ENCODE data around the gene DRAM1. TPM values are rescaled to one million over a fixed set of nuclear protein-coding genes. Genes with fewer than 3 reads are reported as not detected.

Gene DRAM1
- total RNA-seq, 1 experiment from 2014 or later = 6.5 TPM

- no peak overlapping the region for H4K5ac ChIP-seq (ENCODE audit: insufficient read length, low read depth, low read length)
- H3K56ac ChIP-seq (ENCODE audit: insufficient read length, low read depth, low read length) = no peak overlapping the region
- peaks cover 2% of the 10 kb centered on the region for H3K79me1 ChIP-seq (ENCODE audit: insufficient read depth, low read depth, low read length, poor library complexity, severe bottlenecking)
- H3K14ac ChIP-seq (ENCODE audit: insufficient read depth, low read length) = no peak overlapping the region
- H3K23ac ChIP-seq (ENCODE audit: insufficient read length, low read depth, low read length) = no peak overlapping the region
- no peak overlapping the region for H3K9ac ChIP-seq (ENCODE audit: extremely low read depth, insufficient read length, low read length)
- H2AFZ ChIP-seq (ENCODE audit: low read length) = no peak overlapping the region
- Mint-ChIP-seq H3K4me1 (peaks cover 3 to 5% of the 10 kb centered on the region in 2 experiments; a peak in 1 of 4 replicates), H3K9me3 (no peaks in the 10 kb centered on the region), H3K36me3 (ENCODE audit: insufficient read depth in 1 of 3, low read depth in 3 of 3) (no peaks in the 10 kb centered on the region), H3K4me3 (no peak overlapping the region), H3K27me3 (ENCODE audit: low read depth) (no peaks in the 10 kb centered on the region), H3K27ac (no peak overlapping the region)
- no peak overlapping the region for H3T11ph ChIP-seq (ENCODE audit: low read length)
- no peaks in the 10 kb centered on the region for H4K20me1 ChIP-seq (ENCODE audit: control insufficient read depth, insufficient read depth, insufficient read length)
- no peak overlapping the region for H2BK15ac ChIP-seq (ENCODE audit: low read depth, low read length)
- no peak overlapping the region for H3K4me2 ChIP-seq (ENCODE audit: insufficient read depth, insufficient read length, low read length)
- H2BK20ac ChIP-seq (ENCODE audit: low read depth, low read length, poor library complexity, severe bottlenecking) = no peak overlapping the region
- no peak overlapping the region for H3K27ac ChIP-seq (ENCODE audit: insufficient read length, low read depth, low read length)
- peaks cover 2% of the 10 kb centered on the region; the same call in 1 of the 2 replicates for H3K4me1 ChIP-seq (ENCODE audit: insufficient read depth, low read length)
- no peak overlapping the region for H4K8ac ChIP-seq (replicated peaks; ENCODE audit: insufficient read length, low read depth, low read length)
- DNase-seq = no peak
- no peaks in the 10 kb centered on the region for H3K27me3 ChIP-seq (ENCODE audit: insufficient read depth, low read length)
- TF ChIP-seq CTCF (conservative IDR thresholded peaks at IDR 0.05) = no peak
- H2BK12ac ChIP-seq (ENCODE audit: insufficient read length, low read depth, low read length) = no peak overlapping the region
- H3K23me2 ChIP-seq (ENCODE audit: insufficient read length, low read depth, low read length, poor library complexity, severe bottlenecking) = no peaks in the 10 kb centered on the region
- no peaks in the 10 kb centered on the region for H3K9me3 ChIP-seq (ENCODE audit: control insufficient read depth, low read depth, low read length)
- no peak overlapping the region for H2AK5ac ChIP-seq (ENCODE audit: insufficient read length, low read length)
- no peak overlapping the region for H2BK5ac ChIP-seq (ENCODE audit: insufficient read length, low read length)
- H3K4ac ChIP-seq (ENCODE audit: low read depth, low read length) = no peak overlapping the region
- no peaks in the 10 kb centered on the region for H3K79me2 ChIP-seq (ENCODE audit: insufficient read depth, low read length)
- H2BK120ac ChIP-seq (ENCODE audit: low read depth, low read length, poor library complexity, severe bottlenecking) = no peak overlapping the region
- H4K91ac ChIP-seq (ENCODE audit: insufficient read length, low read depth, low read length) = no peak overlapping the region
- no peak overlapping the region for H3K18ac ChIP-seq (ENCODE audit: insufficient read length, low read depth, low read length)
Measured at GRCh38 chr12:101892794-101893193, 15.4 kb downstream of the DRAM1 start.
